ENCODE measurements around the gene STAC3.

Gene STAC3

DNA sequence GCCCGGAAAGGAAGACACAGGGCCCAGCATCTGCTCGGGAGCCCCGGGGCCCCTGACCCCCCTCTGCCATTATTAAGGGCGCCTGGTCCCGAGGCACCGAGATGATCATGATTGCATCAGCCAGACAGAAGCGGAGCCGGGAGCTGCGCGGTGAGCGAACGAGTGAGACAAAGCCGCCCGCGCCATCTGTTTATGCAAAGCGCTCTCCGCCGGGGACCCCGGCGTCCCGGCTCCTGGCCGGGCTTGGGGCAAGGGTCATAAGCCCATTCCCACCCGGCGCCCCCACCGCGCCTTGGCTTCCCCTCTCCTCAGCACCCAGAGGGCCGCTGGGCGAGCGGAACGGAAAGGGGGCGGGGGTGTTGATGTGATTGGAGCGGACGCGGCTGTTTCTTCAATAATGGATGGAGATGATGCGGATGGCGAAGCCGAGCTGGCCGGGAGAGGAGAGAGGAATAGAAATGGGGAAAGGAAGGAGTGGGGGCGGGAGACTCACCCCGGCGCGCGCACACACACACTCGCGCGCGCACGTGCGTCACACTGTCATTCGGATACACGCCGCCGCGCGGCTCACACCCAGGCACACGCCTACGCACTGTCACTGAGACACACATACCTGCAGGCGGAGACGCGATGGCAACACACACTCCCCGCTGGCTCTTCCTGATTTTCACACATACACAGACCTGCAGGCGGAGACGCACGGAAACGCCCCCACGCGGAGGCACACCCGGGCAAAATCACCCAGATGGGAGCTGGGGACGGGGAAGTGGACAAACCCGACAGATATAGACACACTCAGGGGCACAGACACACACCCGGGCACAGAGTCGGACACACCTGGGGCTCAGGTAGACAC is 10.7 kb downstream of the STAC3 start (continued):
- TF ChIP-seq, protein P1, sequence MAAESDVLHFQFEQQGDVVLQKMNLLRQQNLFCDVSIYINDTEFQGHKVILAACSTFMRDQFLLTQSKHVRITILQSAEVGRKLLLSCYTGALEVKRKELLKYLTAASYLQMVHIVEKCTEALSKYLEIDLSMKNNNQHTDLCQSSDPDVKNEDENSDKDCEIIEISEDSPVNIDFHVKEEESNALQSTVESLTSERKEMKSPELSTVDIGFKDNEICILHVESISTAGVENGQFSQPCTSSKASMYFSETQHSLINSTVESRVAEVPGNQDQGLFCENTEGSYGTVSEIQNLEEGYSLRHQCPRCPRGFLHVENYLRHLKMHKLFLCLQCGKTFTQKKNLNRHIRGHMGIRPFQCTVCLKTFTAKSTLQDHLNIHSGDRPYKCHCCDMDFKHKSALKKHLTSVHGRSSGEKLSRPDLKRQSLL (tag by site-specific recombination; IDR thresholded peaks at IDR 0.05) = peak; percentile 49; the same call in 1 of the 2 replicates
- TF ChIP-seq ZNF391 (tag by site-specific recombination; IDR thresholded peaks at IDR 0.05; ENCODE audit: borderline replicate concordance, low read depth) (no peak), ZNF624 (tag by site-specific recombination; IDR thresholded peaks at IDR 0.05) (no peak), ZNF585B (tag by site-specific recombination; IDR thresholded peaks at IDR 0.05) (no peak), KLF7 (tag by site-specific recombination; IDR thresholded peaks at IDR 0.05; ENCODE audit: borderline replicate concordance) (no peak; the same call in 1 of the 2 replicates), ZNF350 (tag by site-specific recombination; IDR thresholded peaks at IDR 0.05) (no peak), BCL11A (tag by site-specific recombination; IDR thresholded peaks at IDR 0.05; ENCODE audit: low read depth) (peak; percentile 55; the same call in 1 of the 2 replicates), ZNF701 (tag by site-specific recombination; IDR thresholded peaks at IDR 0.05) (no peak), KLF9 (tag by site-specific recombination; IDR thresholded peaks at IDR 0.05; ENCODE audit: low read depth) (peak; percentile 86), ZNF341 (tag by site-specific recombination; IDR thresholded peaks at IDR 0.05; ENCODE audit: low read depth) (peak; percentile 63), ZNF266 (tag by site-specific recombination; IDR thresholded peaks at IDR 0.05; ENCODE audit: low read depth) (no peak), ZNF610 (tag by site-specific recombination; IDR thresholded peaks at IDR 0.05; ENCODE audit: borderline replicate concordance) (no peak; the same call in 1 of the 2 replicates), RBAK (tag by site-specific recombination; IDR thresholded peaks at IDR 0.05) (no peak), ZNF221 (tag by site-specific recombination; IDR thresholded peaks at IDR 0.05; ENCODE audit: borderline replicate concordance) (no peak), ZFP37 (tag by site-specific recombination; IDR thresholded peaks at IDR 0.05) (peak; percentile 10; the same call in 1 of the 2 replicates), HOXA7 (CRISPR knock-in tag; IDR thresholded peaks at IDR 0.05; ENCODE audit: borderline replicate concordance) (no peak), ZNF654 (tag by site-specific recombination; IDR thresholded peaks at IDR 0.05; ENCODE audit: low read depth) (no peak), ZNF174 (tag by site-specific recombination; IDR thresholded peaks at IDR 0.05) (no peak)
- TF ChIP-seq, protein P2, sequence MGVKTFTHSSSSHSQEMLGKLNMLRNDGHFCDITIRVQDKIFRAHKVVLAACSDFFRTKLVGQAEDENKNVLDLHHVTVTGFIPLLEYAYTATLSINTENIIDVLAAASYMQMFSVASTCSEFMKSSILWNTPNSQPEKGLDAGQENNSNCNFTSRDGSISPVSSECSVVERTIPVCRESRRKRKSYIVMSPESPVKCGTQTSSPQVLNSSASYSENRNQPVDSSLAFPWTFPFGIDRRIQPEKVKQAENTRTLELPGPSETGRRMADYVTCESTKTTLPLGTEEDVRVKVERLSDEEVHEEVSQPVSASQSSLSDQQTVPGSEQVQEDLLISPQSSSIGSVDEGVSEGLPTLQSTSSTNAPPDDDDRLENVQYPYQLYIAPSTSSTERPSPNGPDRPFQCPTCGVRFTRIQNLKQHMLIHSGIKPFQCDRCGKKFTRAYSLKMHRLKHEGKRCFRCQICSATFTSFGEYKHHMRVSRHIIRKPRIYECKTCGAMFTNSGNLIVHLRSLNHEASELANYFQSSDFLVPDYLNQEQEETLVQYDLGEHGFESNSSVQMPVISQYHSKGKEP (tag by site-specific recombination; IDR thresholded peaks at IDR 0.05) = 0 out of 2 replicates have a peak, but pooled peaks have one; percentile 17
- TF ChIP-seq, protein P3, sequence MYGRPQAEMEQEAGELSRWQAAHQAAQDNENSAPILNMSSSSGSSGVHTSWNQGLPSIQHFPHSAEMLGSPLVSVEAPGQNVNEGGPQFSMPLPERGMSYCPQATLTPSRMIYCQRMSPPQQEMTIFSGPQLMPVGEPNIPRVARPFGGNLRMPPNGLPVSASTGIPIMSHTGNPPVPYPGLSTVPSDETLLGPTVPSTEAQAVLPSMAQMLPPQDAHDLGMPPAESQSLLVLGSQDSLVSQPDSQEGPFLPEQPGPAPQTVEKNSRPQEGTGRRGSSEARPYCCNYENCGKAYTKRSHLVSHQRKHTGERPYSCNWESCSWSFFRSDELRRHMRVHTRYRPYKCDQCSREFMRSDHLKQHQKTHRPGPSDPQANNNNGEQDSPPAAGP (tag by site-specific recombination; IDR thresholded peaks at IDR 0.05) = peak; percentile 90
- TF ChIP-seq, protein P4, sequence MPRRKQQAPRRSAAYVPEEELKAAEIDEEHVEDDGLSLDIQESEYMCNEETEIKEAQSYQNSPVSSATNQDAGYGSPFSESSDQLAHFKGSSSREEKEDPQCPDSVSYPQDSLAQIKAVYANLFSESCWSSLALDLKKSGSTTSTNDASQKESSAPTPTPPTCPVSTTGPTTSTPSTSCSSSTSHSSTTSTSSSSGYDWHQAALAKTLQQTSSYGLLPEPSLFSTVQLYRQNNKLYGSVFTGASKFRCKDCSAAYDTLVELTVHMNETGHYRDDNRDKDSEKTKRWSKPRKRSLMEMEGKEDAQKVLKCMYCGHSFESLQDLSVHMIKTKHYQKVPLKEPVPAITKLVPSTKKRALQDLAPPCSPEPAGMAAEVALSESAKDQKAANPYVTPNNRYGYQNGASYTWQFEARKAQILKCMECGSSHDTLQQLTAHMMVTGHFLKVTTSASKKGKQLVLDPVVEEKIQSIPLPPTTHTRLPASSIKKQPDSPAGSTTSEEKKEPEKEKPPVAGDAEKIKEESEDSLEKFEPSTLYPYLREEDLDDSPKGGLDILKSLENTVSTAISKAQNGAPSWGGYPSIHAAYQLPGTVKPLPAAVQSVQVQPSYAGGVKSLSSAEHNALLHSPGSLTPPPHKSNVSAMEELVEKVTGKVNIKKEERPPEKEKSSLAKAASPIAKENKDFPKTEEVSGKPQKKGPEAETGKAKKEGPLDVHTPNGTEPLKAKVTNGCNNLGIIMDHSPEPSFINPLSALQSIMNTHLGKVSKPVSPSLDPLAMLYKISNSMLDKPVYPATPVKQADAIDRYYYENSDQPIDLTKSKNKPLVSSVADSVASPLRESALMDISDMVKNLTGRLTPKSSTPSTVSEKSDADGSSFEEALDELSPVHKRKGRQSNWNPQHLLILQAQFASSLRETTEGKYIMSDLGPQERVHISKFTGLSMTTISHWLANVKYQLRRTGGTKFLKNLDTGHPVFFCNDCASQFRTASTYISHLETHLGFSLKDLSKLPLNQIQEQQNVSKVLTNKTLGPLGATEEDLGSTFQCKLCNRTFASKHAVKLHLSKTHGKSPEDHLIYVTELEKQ (tag by site-specific recombination; IDR thresholded peaks at IDR 0.05; ENCODE audit: borderline replicate concordance) = peak; percentile 11; the same call in 1 of the 2 replicates
- TF ChIP-seq, protein P5, sequence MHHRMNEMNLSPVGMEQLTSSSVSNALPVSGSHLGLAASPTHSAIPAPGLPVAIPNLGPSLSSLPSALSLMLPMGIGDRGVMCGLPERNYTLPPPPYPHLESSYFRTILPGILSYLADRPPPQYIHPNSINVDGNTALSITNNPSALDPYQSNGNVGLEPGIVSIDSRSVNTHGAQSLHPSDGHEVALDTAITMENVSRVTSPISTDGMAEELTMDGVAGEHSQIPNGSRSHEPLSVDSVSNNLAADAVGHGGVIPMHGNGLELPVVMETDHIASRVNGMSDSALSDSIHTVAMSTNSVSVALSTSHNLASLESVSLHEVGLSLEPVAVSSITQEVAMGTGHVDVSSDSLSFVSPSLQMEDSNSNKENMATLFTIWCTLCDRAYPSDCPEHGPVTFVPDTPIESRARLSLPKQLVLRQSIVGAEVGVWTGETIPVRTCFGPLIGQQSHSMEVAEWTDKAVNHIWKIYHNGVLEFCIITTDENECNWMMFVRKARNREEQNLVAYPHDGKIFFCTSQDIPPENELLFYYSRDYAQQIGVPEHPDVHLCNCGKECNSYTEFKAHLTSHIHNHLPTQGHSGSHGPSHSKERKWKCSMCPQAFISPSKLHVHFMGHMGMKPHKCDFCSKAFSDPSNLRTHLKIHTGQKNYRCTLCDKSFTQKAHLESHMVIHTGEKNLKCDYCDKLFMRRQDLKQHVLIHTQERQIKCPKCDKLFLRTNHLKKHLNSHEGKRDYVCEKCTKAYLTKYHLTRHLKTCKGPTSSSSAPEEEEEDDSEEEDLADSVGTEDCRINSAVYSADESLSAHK (tag by site-specific recombination; IDR thresholded peaks at IDR 0.05) = no peak
- TF ChIP-seq, protein P6, sequence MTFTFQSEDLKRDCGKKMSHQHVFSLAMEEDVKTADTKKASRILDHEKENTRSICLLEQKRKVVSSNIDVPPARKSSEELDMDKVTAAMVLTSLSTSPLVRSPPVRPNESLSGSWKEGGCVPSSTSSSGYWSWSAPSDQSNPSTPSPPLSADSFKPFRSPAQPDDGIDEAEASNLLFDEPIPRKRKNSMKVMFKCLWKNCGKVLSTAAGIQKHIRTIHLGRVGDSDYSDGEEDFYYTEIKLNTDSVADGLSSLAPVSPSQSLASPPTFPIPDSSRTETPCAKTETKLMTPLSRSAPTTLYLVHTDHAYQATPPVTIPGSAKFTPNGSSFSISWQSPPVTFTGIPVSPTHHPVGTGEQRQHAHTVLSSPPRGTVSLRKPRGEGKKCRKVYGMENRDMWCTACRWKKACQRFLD (tag by site-specific recombination; IDR thresholded peaks at IDR 0.05) = no peak
- TF ChIP-seq, protein P7, sequence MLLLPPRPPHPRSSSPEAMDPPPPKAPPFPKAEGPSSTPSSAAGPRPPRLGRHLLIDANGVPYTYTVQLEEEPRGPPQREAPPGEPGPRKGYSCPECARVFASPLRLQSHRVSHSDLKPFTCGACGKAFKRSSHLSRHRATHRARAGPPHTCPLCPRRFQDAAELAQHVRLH (tag by site-specific recombination; IDR thresholded peaks at IDR 0.05) = no peak
- TF ChIP-seq, protein P8, sequence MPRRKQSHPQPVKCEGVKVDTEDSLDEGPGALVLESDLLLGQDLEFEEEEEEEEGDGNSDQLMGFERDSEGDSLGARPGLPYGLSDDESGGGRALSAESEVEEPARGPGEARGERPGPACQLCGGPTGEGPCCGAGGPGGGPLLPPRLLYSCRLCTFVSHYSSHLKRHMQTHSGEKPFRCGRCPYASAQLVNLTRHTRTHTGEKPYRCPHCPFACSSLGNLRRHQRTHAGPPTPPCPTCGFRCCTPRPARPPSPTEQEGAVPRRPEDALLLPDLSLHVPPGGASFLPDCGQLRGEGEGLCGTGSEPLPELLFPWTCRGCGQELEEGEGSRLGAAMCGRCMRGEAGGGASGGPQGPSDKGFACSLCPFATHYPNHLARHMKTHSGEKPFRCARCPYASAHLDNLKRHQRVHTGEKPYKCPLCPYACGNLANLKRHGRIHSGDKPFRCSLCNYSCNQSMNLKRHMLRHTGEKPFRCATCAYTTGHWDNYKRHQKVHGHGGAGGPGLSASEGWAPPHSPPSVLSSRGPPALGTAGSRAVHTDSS (tag by site-specific recombination; IDR thresholded peaks at IDR 0.05) = 0 out of 2 replicates have a peak, but pooled peaks have one; percentile 20

All from HEK293 (cell line).